Measurements from ENCODE around the gene PISD.

PISD gene

DNA sequence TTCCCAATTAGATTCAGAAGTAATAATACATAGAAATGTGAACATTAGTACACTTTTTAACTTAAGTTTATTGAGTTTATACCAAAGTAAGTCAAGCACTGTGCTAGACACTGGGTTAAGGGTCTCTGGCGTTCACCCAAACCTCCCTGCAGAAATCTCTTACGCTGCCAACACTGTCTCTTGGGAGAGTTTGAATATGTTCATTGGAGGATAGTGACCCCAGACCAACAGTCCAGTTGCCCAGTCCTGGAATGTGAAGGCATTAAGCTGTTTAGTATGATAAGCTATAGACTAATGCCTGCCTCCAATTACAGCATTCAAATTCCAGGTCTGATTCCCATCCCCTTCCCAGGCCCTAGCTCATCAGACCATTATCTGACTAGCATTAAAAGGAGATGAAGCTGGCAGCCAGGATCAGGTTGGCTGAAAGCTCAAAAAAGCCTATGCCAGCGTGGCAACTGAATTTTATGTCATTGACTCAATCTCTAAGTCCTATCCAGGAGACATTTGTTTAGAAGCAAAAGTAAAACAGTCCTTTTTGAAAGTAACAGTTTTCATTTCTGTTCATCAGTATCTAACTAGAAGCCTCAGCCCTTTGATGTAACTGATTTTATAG lies 87.9 kb downstream of the PISD start:
- no peak for DNase-seq (ENCODE audit: low read depth, low spot score)

GRCh38 chr22:31572939-31573338 lies 89.1 kb downstream of the PISD start:
- DNase-seq (ENCODE audit: low read depth, low spot score), result no peak

GRCh38 chr22:31569126-31569525 lies 92.9 kb downstream of the PISD start:
- DNase-seq (ENCODE audit: low read depth, low spot score), result no peak
